OCI-LY1 (cell line): Measurements from ENCODE around the gene HLA-DMB.

Experiments
- CTCF ChIP-seq: fragments of 200-600 bp; sonication (generic), shearing (Covaris generic); IDR thresholded peaks from 2 replicates; pipeline ENCODE4 v1.5.1; 2017; ENCODE audit warnings: mild to moderate bottlenecking, antibody characterized with exemption, low read length, moderate library complexity, mixed read lengths
- EZH2 ChIP-seq: fragments of 200-600 bp; sonication (generic), shearing (Covaris generic); IDR thresholded peaks from 2 replicates; pipeline ENCODE4 v1.8.0; 2017; ENCODE audit warnings: borderline replicate concordance, mixed run types, mild to moderate bottlenecking, antibody characterized with exemption, low read length, moderate library complexity, mixed read lengths

- no peak for TF ChIP-seq CTCF
- TF ChIP-seq EZH2: no peak
These were observed 45.9 kb downstream of the HLA-DMB start for GRCh38 chr6:32895006-32895345.
